Neuronal stem cell (in vitro differentiated cells): Measurements from ENCODE around the gene ADIRF. TPM values are rescaled to one million over a fixed set of nuclear protein-coding genes. Genes with fewer than 3 reads are reported as not detected.
"Not testable (repeated sequence)": the region's sequence is repeated elsewhere in the genome, so short reads cannot be mapped to it uniquely, and the experiment has no call there.

Experiments
- DNase-seq: peaks from one replicate; pipeline ENCODE4 v3.0.0-alpha.2; 2013; ENCODE audit warnings: low spot score
- H2AFZ ChIP-seq: one replicate; pipeline ENCODE4 v1.6.1; 2013; ENCODE audit warnings: mild to moderate bottlenecking, low read length, inconsistent platforms
- H2AK5ac ChIP-seq: 2 replicates; pipeline ENCODE4 v1.6.1; 2013; ENCODE audit warnings: low read depth, mild to moderate bottlenecking, inconsistent platforms, low read length, moderate library complexity, mixed read lengths
- H2BK120ac ChIP-seq: 2 replicates; pipeline ENCODE4 v1.6.1; 2013; ENCODE audit warnings: low read depth, mild to moderate bottlenecking, inconsistent platforms, low read length, moderate library complexity, mixed read lengths
- H2BK12ac ChIP-seq: one replicate; pipeline ENCODE4 v1.6.1; 2013; ENCODE audit warnings: low read length, inconsistent platforms
- H2BK15ac ChIP-seq: 2 replicates; pipeline ENCODE4 v1.6.1; 2013; ENCODE audit warnings: mild to moderate bottlenecking, low read length, inconsistent platforms, mixed read lengths
- H2BK5ac ChIP-seq: one replicate; pipeline ENCODE4 v1.6.1; 2013; ENCODE audit warnings: inconsistent platforms, mild to moderate bottlenecking, low read length, moderate library complexity
- H3K14ac ChIP-seq: one replicate; pipeline ENCODE4 v1.6.1; 2013; ENCODE audit warnings: low read length, inconsistent platforms
- H3K18ac ChIP-seq: 2 replicates; pipeline ENCODE4 v1.6.1; 2013; ENCODE audit warnings: low read length, inconsistent platforms
- H3K23ac ChIP-seq: 2 replicates; pipeline ENCODE4 v1.6.1; 2013; ENCODE audit warnings: low read depth, mild to moderate bottlenecking, mixed read lengths, low read length, inconsistent platforms; ENCODE audit not compliant: poor library complexity
- H3K27ac ChIP-seq: replicated peaks from 3 replicates; pipeline ENCODE4 v1.5.1; 2013; ENCODE audit warnings: low read length, inconsistent platforms
- H3K27me3 ChIP-seq, 3 experiments: 2 replicates each; pipeline ENCODE4 v1.6.1; 2013; ENCODE audit warnings: low read length in 3 of 3, mild to moderate bottlenecking in 2 of 3, inconsistent platforms in 1 of 3, low read depth in 1 of 3, mixed read lengths in 1 of 3, moderate library complexity in 1 of 3; ENCODE audit not compliant: control insufficient read depth in 3 of 3, insufficient read depth in 3 of 3
- H3K36me3 ChIP-seq, 2 donors: replicated peaks in 1 of 2; 2 replicates each; pipeline ENCODE4 v1.6.1; 2013; ENCODE audit warnings: low read length in 2 of 2; ENCODE audit not compliant: control insufficient read depth in 2 of 2, insufficient read depth in 2 of 2
- H3K4ac ChIP-seq: 2 replicates; pipeline ENCODE4 v1.6.1; 2013; ENCODE audit warnings: inconsistent platforms, mild to moderate bottlenecking, low read length, moderate library complexity
- H3K4me1 ChIP-seq, 2 donors: 1 replicate in 1 of 2; 2 replicates in 1 of 2; pipeline ENCODE4 v1.6.1; 2013; ENCODE audit warnings: low read length in 2 of 2, low read depth in 1 of 2; ENCODE audit not compliant: control insufficient read depth in 2 of 2, insufficient read depth in 1 of 2
- H3K4me2 ChIP-seq: one replicate; pipeline ENCODE4 v1.6.1; 2013; ENCODE audit warnings: mild to moderate bottlenecking, low read length, inconsistent platforms; ENCODE audit not compliant: insufficient read depth, poor library complexity, severe bottlenecking
- H3K4me3 ChIP-seq, 2 donors: 2 replicates each; pipeline ENCODE4 v1.5.1; 2013; ENCODE audit warnings: low read length in 2 of 2, mild to moderate bottlenecking in 2 of 2, inconsistent platforms in 1 of 2, moderate library complexity in 1 of 2
- H3K79me1 ChIP-seq: one replicate; pipeline ENCODE4 v1.6.1; 2013; ENCODE audit warnings: low read depth, mild to moderate bottlenecking, inconsistent platforms, low read length, moderate library complexity
- H3K9ac ChIP-seq: one replicate; pipeline ENCODE4 v1.6.1; 2013; ENCODE audit warnings: mild to moderate bottlenecking, low read depth, low read length, inconsistent platforms; ENCODE audit not compliant: poor library complexity
- H3K9me3 ChIP-seq, 2 donors: replicated peaks in 1 of 2; 2 replicates each; pipeline versions ENCODE3 to v1.6.1; 2013; ENCODE audit warnings: low read length in 2 of 2, mild to moderate bottlenecking in 2 of 2, inconsistent platforms in 1 of 2, low read depth in 1 of 2, mixed read lengths in 1 of 2, moderate library complexity in 1 of 2; ENCODE audit not compliant: control insufficient read depth in 2 of 2, insufficient read depth in 1 of 2
- H4K8ac ChIP-seq: one replicate; pipeline ENCODE4 v1.6.1; 2013; ENCODE audit warnings: low read depth, mild to moderate bottlenecking, inconsistent platforms, low read length, moderate library complexity
- H4K91ac ChIP-seq: one replicate; pipeline ENCODE4 v1.6.1; 2013; ENCODE audit warnings: low read length, low read depth, mild to moderate bottlenecking, inconsistent platforms; ENCODE audit not compliant: poor library complexity
- whole genome bisulfite sequencing, 2 donors: extraction: QIAGEN DNeasy Blood & Tissue Kit; methylation state at CpG; one replicate each; pipeline ENCODE4 v1.1.7; 2013; ENCODE audit warnings: missing lambda C conversion rate in 2 of 2, mixed read lengths in 1 of 2; ENCODE audit not compliant: insufficient read length in 2 of 2, insufficient replicate concordance in 1 of 2; ENCODE audit errors: extremely low coverage in 2 of 2; 5-methylcytosine and 5-hydroxymethylcytosine counted together
- small RNA-seq: library from polyadenylated mRNA; stranded (forward); fragments of <200 nt; extraction: miRNeasy Mini kit (QIAGEN cat#:217004); gene quantifications from one replicate; pipeline ENCODE3, GENCODE V24; 2013; ENCODE audit not compliant: insufficient read depth

Gene ADIRF

DNA sequence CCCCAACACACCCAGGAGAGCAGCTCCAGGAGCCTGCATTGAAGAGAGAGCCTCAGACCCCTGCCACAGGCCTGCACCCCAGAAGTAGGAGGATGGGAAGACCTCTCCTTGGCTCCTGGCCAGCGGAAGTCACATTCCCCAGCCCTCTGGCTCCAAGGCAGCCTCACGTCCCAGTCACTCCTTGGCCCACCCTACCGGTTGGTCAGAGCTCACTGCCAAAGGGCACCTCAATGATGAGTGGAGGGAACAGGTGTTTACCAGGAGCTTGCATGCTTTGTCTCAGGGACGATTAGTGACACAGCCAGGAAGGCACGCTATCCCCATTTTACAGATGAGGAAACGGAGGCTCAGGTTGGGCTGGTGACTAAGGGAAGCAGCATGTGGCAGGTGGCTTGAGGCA, 50.8 kb downstream of the ADIRF start:
- not testable (repeated sequence) for DNase-seq, H3K23ac ChIP-seq, H3K9ac ChIP-seq, H2BK15ac ChIP-seq, H2AFZ ChIP-seq, H3K18ac ChIP-seq, H3K9me3 ChIP-seq, H3K4me1 ChIP-seq, H2BK5ac ChIP-seq, H3K4ac ChIP-seq, H3K27me3 ChIP-seq, H4K91ac ChIP-seq, H2AK5ac ChIP-seq, H4K8ac ChIP-seq, H3K14ac ChIP-seq, H2BK120ac ChIP-seq, H3K36me3 ChIP-seq, H3K27ac ChIP-seq, H3K4me2 ChIP-seq, H3K4me3 ChIP-seq, H3K79me1 ChIP-seq
- H2BK12ac ChIP-seq = peak overlapping the region; percentile 10
- no CpG with 5 or more reads among the region's 6 CpGs for WGBS, 2 donors

DNA sequence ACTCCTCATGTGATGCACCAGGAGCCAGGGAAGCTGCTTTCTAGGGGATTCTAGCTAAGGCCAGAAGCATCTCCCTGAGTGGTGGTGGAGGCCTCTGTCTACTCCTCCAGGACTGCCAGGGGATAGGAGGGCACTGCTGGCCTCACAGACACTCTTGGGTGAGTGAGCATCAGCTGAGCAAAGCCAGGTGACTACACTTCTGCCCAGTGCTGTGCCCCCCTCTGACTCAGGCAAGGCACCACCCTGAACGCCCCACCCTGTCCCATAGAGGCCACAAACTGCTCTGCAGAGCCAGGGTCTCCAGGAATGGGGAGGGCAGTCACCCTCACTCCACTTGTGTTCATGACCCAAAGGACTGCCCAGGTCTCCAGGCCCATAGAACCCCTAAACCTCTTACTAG, 51.2 kb downstream of the ADIRF start:
- H3K36me3 ChIP-seq, H3K4ac ChIP-seq, H2AK5ac ChIP-seq, H3K9ac ChIP-seq, H3K79me1 ChIP-seq, H3K27me3 ChIP-seq, H3K23ac ChIP-seq, H3K4me3 ChIP-seq, H2AFZ ChIP-seq, H3K9me3 ChIP-seq, H2BK120ac ChIP-seq, H2BK12ac ChIP-seq, H3K4me2 ChIP-seq, H3K27ac ChIP-seq, H2BK5ac ChIP-seq, H3K18ac ChIP-seq, H3K4me1 ChIP-seq, DNase-seq, H3K14ac ChIP-seq, H4K8ac ChIP-seq, H2BK15ac ChIP-seq, H4K91ac ChIP-seq: not testable (repeated sequence)
- no CpG with 5 or more reads among the region's 1 CpG for WGBS, 2 donors

DNA sequence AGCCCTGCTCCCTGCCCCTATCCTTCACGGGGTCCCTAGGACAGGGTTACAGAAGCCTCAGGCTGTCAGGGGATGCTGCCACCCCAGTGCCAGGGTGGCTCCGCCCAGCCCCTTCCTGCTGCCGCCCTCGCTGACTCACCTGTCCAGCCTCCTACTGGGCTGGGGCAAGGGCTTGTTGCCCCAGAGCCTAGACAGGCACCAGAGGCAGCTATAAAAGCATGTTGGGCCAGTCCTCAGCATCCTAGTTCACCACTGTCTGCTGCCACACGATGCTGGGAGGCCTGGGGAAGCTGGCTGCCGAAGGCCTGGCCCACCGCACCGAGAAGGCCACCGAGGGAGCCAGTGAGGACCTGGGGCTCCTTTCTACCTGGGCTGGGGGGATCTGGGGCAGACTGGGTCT, 51.8 kb downstream of the ADIRF start, which contains the start of gene FAM25A:
Gene FAM25A, plus strand, starts transcription at position 239 of the 400 bp plus-strand sequence. Its CDS starts 31 bp downstream, at position 270.
- not testable (repeated sequence) for DNase-seq, H2BK120ac ChIP-seq, H2BK15ac ChIP-seq, H2BK5ac ChIP-seq, H2BK12ac ChIP-seq, H3K27ac ChIP-seq, H2AK5ac ChIP-seq, H3K36me3 ChIP-seq, H4K91ac ChIP-seq, H3K4me3 ChIP-seq, H4K8ac ChIP-seq, H3K4ac ChIP-seq, H3K9me3 ChIP-seq, H3K9ac ChIP-seq, H3K14ac ChIP-seq, H3K18ac ChIP-seq, H3K23ac ChIP-seq, H2AFZ ChIP-seq, H3K27me3 ChIP-seq, H3K4me1 ChIP-seq, H3K4me2 ChIP-seq, H3K79me1 ChIP-seq
- no CpG with 5 or more reads among the region's 9 CpGs for WGBS, 2 donors

Small RNAs within 50 kb of the gene (small RNA-seq; reads per million reads assigned to genes)
- not detected for gene BMS1P3
- gene FAM25A = not detected
